ENCODE data around the gene BRINP3. TPM values are rescaled to one million over a fixed set of nuclear protein-coding genes. Genes with fewer than 3 reads are reported as not detected.

Gene BRINP3
- total RNA-seq, 1 donor, result not detected

- H3K4me1 ChIP-seq (ENCODE audit: insufficient read depth, low read length), result no peaks in the 10 kb centered on the region
- no peak overlapping the region for H3K4me3 ChIP-seq (ENCODE audit: low read length)
These were observed 360.7 kb downstream of the BRINP3 start for GRCh38 chr1:190116921-190117320.

GRCh38 chr1:190104961-190105360 lies 372.7 kb downstream of the BRINP3 start:
- Histone ChIP-seq H3K9me3 (ENCODE audit: low read depth, low read length) (no peaks in the 10 kb centered on the region), H3K27me3 (ENCODE audit: insufficient read depth, low read length) (no peaks in the 10 kb centered on the region), H3K4me1 (ENCODE audit: insufficient read depth, low read length) (no peaks in the 10 kb centered on the region), H3K4me3 (ENCODE audit: low read length) (no peak overlapping the region)

More at GRCh38 chr1:190116921-190117320, 360.7 kb downstream of the BRINP3 start:
- Histone ChIP-seq H3K27me3 (ENCODE audit: insufficient read depth, low read length) (no peaks in the 10 kb centered on the region), H3K9me3 (ENCODE audit: low read depth, low read length) (no peaks in the 10 kb centered on the region)

DNA sequence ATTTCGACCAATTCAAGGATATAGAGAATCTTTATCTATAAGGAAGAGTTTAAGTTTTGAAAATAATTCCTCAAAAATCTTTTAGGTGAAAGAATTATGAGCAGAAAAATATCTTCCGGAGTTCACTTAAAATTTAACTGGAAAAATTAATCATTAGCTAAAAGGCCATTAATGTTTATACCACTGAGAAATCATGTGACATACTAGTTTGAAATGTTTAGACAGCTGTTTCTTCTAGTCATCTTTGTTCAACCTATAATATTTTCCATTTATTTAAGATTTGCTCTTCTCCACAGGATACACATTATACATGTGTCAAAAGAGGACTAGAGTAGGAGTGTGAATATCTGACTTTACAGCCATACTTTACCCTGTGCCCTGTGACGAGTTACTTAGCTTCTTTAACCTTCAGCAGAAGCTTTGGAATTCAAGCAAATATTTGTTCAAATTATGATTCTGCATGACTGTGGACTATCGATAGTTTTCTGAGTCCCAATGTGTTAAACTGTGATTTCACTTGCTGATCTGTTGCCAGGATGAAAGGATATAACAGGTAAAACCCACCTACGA lies 374.8 kb downstream of the BRINP3 start:
- Histone ChIP-seq H3K4me1 (ENCODE audit: insufficient read depth, low read length) (no peaks in the 10 kb centered on the region), H3K9me3 (ENCODE audit: low read depth, low read length) (no peaks in the 10 kb centered on the region), H3K27me3 (ENCODE audit: insufficient read depth, low read length) (no peaks in the 10 kb centered on the region), H3K4me3 (ENCODE audit: low read length) (no peak overlapping the region)

DNA sequence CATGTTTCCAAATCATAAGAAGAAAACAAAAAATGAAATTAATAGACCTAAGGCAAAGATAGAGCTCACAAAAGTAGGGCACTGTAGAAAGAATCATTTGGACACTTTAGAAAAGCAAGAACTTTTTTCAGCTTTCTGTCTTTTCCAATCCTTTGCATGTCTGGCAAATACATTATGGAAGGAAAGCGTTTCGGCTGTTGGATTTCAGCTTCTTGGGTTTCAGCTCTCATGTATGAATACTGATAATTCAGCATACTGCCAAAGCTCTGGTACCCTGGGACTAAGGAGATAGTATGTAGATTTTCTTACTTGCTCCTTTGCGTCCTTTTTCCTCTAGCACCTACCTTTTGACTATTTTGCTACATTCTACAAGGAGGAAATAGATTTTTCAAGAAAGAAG lies 375.9 kb downstream of the BRINP3 start:
- H3K4me3 ChIP-seq (ENCODE audit: low read length), result no peak overlapping the region
- H3K9me3 ChIP-seq (ENCODE audit: low read depth, low read length), result no peaks in the 10 kb centered on the region
- no peaks in the 10 kb centered on the region for H3K27me3 ChIP-seq (ENCODE audit: insufficient read depth, low read length)
- H3K4me1 ChIP-seq (ENCODE audit: insufficient read depth, low read length), result no peaks in the 10 kb centered on the region

DNA sequence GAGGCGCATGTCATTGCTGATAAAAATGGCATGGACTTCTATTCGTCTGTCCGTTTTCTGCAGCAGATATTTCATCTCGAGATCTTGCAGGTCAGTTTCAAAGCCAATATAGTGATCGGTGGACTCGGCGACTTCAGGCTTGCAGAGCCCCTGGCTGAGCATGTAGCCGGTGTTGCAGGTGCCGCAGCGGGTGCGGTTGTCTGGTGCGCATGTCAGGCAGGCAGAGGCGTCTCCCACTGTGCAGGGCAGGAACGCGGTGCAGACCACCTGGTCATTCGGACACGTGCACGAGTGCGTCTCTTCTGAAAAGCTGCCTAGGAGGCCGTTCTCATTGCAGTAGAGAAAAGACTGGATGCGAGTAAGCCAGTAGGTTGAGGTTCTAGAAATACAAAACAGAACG lies 378.9 kb downstream of the BRINP3 start:
- no peaks in the 10 kb centered on the region for H3K4me1 ChIP-seq (ENCODE audit: insufficient read depth, low read length)
- no peak overlapping the region for H3K4me3 ChIP-seq (ENCODE audit: low read length)
- H3K27me3 ChIP-seq (ENCODE audit: insufficient read depth, low read length), result no peaks in the 10 kb centered on the region
- H3K9me3 ChIP-seq (ENCODE audit: low read depth, low read length), result no peaks in the 10 kb centered on the region

DNA sequence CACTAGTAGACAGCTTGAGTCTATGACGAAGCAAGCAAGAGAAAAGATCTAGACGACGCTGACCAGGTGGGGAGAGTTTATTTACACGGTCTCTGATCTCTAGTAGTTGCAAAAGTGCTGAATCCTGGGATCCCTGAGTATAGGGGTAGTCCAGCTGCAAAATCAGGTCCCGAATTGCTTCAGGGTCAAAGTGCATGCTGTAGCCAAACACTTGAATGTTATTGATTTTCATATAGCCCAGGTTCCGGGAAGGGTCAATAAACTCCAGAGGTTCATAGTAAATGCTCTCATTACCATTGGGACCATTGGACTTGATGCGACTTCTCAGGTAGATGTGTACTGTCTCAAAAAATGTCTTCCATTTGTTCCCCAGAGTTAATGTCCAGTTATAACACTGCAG lies 379.6 kb downstream of the BRINP3 start:
- Histone ChIP-seq H3K9me3 (ENCODE audit: low read depth, low read length) (no peaks in the 10 kb centered on the region), H3K27me3 (ENCODE audit: insufficient read depth, low read length) (no peaks in the 10 kb centered on the region), H3K4me1 (ENCODE audit: insufficient read depth, low read length) (no peaks in the 10 kb centered on the region), H3K4me3 (ENCODE audit: low read length) (no peak overlapping the region)

DNA sequence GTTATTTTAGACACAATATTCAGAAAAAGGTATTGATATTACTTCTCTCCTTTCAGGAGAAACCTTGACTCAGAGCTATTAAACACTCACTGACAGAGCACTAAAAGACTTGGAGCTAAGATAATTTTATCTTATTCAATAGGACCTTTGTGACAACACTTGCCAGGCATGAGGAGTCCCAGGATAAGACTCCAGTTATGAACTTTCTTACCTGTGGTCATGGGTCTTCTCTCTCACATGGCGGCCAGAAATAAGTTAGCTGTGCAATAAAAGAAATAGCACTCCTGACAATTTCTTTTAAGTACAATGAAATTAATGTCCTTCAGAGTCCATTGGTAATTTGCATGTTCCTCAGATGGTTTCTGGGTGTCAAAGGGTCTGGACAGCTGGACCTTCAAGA lies 382.1 kb downstream of the BRINP3 start:
- no peaks in the 10 kb centered on the region for H3K4me1 ChIP-seq (ENCODE audit: insufficient read depth, low read length)
- H3K4me3 ChIP-seq (ENCODE audit: low read length), result no peak overlapping the region
- H3K27me3 ChIP-seq (ENCODE audit: insufficient read depth, low read length), result no peaks in the 10 kb centered on the region
- no peaks in the 10 kb centered on the region for H3K9me3 ChIP-seq (ENCODE audit: low read depth, low read length)

DNA sequence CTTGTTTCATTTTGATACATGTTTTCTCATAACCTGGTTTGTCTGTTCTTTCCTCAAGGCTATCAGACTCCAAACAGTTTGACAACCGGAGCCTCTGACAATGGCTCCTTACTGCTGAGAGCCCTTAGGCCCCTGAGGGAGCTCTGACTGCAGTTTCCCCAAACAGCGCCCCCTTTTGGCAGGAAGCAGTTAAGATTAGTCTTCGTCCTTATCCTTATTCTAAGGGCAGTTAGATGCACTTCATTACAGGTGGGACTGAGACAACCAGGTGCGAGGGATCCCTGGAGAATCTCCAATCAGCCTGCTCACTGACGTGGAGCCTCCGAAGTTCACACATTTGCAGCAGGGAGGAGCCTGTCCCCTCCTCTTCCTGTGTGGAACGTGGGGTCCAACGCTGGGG lies 393.1 kb downstream of the BRINP3 start:
- H3K4me1 ChIP-seq (ENCODE audit: insufficient read depth, low read length), result no peaks in the 10 kb centered on the region
- no peaks in the 10 kb centered on the region for H3K9me3 ChIP-seq (ENCODE audit: low read depth, low read length)
- no peak overlapping the region for H3K4me3 ChIP-seq (ENCODE audit: low read length)
- H3K27me3 ChIP-seq (ENCODE audit: insufficient read depth, low read length), result no peaks in the 10 kb centered on the region

DNA sequence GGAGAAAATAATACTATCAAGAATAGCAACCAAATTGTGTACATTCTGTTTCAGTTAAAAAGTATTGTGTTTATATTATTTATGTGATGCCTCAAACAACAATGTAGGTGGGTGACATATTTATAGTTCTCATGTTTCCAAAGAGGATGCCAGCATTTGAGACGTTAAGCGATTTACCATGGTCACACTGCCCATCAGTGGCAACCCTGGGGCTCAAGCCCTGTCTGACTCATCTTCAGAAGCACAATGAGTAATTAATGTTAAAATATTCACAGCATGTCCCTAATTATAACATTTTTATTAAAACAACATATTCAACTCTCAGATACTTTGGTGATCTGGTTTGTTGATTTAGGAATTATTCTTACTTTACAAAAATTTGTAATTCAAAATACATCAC lies 409.4 kb downstream of the BRINP3 start:
- Histone ChIP-seq H3K4me1 (ENCODE audit: insufficient read depth, low read length) (no peaks in the 10 kb centered on the region), H3K27me3 (ENCODE audit: insufficient read depth, low read length) (no peaks in the 10 kb centered on the region), H3K4me3 (ENCODE audit: low read length) (no peak overlapping the region), H3K9me3 (ENCODE audit: low read depth, low read length) (no peaks in the 10 kb centered on the region)

DNA sequence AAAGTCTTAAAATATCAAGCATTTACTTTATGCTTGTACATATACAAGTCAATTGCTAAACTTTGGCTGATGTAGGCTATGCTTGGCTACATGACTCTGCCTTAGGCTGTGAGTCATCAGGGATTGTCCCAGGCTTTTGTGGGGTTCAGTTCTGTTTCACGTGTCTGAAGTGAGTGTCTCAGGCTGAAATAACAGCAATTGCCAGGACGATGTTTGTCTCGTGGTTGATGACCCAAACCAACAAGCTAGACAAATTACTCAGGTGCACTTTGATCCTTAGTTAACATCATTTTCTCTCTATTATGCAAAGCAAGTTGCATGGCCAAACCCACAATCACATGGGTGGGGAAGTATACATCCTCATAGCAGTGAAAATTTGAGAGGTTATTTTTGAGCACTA lies 410.1 kb downstream of the BRINP3 start:
- Histone ChIP-seq H3K27me3 (ENCODE audit: insufficient read depth, low read length) (no peaks in the 10 kb centered on the region), H3K4me3 (ENCODE audit: low read length) (no peak overlapping the region), H3K9me3 (ENCODE audit: low read depth, low read length) (no peaks in the 10 kb centered on the region), H3K4me1 (ENCODE audit: insufficient read depth, low read length) (no peaks in the 10 kb centered on the region)

GRCh38 chr1:190066011-190066410 lies 411.7 kb downstream of the BRINP3 start:
- no peaks in the 10 kb centered on the region for H3K4me1 ChIP-seq (ENCODE audit: insufficient read depth, low read length)
- no peak overlapping the region for H3K4me3 ChIP-seq (ENCODE audit: low read length)
- no peaks in the 10 kb centered on the region for H3K9me3 ChIP-seq (ENCODE audit: low read depth, low read length)
- H3K27me3 ChIP-seq (ENCODE audit: insufficient read depth, low read length), result no peaks in the 10 kb centered on the region

GRCh38 chr1:190049314-190049713 lies 428.4 kb downstream of the BRINP3 start:
- no peaks in the 10 kb centered on the region for H3K9me3 ChIP-seq (ENCODE audit: low read depth, low read length)
- no peaks in the 10 kb centered on the region for H3K27me3 ChIP-seq (ENCODE audit: insufficient read depth, low read length)
- no peaks in the 10 kb centered on the region for H3K4me1 ChIP-seq (ENCODE audit: insufficient read depth, low read length)
- no peak overlapping the region for H3K4me3 ChIP-seq (ENCODE audit: low read length)
